Testis (tissue), 2 donors: ENCODE data around the gene METTL16.

Experiments
- CTCF ChIP-seq, 3 experiments: fragments of 450-650 bp in 2 of 3; fragments of 200-600 bp in 1 of 3; sonication (generic) in 1 of 3; IDR thresholded peaks; one replicate each; pipeline ENCODE4 v1.5.1; 2016 to 2019; ENCODE audit warnings: antibody characterized with exemption in 3 of 3, mild to moderate bottlenecking in 2 of 3, moderate library complexity in 1 of 3
- POLR2A ChIP-seq: fragments of 450-650 bp; IDR thresholded peaks from one replicate; pipeline ENCODE4 v1.6.1; 2017; ENCODE audit warnings: antibody characterized with exemption, mild to moderate bottlenecking, moderate library complexity

- TF ChIP-seq CTCF (IDR thresholded peaks at IDR 0.05) (no peak), POLR2A (no peak)
Observed at GRCh38 chr17:2474371-2474770, 37.3 kb downstream of the METTL16 start.
